HEK293 (cell line): ENCODE measurements around the gene FHIT.

ENCODE experiments used
- CTCF ChIA-PET: fragments of 350-600 bp; formaldehyde crosslinking; extraction: SDS; loops from one replicate; lab custom pipeline; 2021; ENCODE audit warnings: antibody characterized with exemption; lab: Yijun Ruan, JAX
- POLR2A ChIA-PET: fragments of 300-600 bp; formaldehyde crosslinking; extraction: SDS; loops from one replicate; lab custom pipeline; 2020; ENCODE audit warnings: antibody characterized with exemption, inconsistent platforms; lab: Yijun Ruan, JAX
- H3K27ac ChIP-seq: fragments of 200-500 bp; sonication (Bioruptor generic); 2 replicates; pipeline ENCODE4 v1.5.1; 2014; ENCODE audit warnings: low read depth, low read length, control low read depth, inconsistent platforms; ENCODE audit errors: extremely low read depth
- H3K36me3 ChIP-seq, 2 experiments: fragments of 200-500 bp in 1 of 2; sonication (Bioruptor generic) in 1 of 2; 1 replicate in 1 of 2; 2 replicates in 1 of 2; pipeline ENCODE4 v1.5.1; 2014 to 2017; ENCODE audit warnings: inconsistent platforms in 2 of 2, low read length in 2 of 2; ENCODE audit not compliant: control insufficient read depth in 2 of 2, insufficient read depth in 1 of 2
- H3K4me1 ChIP-seq: fragments of 200-500 bp; sonication (Bioruptor generic); 2 replicates; pipeline ENCODE4 v1.5.1; 2014; ENCODE audit warnings: mild to moderate bottlenecking, low read length, inconsistent platforms; ENCODE audit not compliant: control insufficient read depth, insufficient read depth
- H3K4me3 ChIP-seq: 2 replicates; pipeline ENCODE4 v1.5.1; 2011; ENCODE audit warnings: low read depth, mild to moderate bottlenecking, control low read depth, low read length, moderate library complexity
- H3K9me3 ChIP-seq: fragments of 200-500 bp; sonication (Bioruptor generic); 2 replicates; pipeline ENCODE4 v1.5.1; 2014; ENCODE audit warnings: low read depth, low read length, inconsistent platforms; ENCODE audit not compliant: control insufficient read depth, insufficient read depth
- GFI1B ChIP-seq: fragments of 450-650 bp; formaldehyde crosslinking; IDR thresholded peaks from 2 replicates; pipeline ENCODE4 v1.5.1; 2016; ENCODE audit warnings: missing biosample characterization, missing genetic modification characterization
- KLF1 ChIP-seq: fragments of 450-650 bp; formaldehyde crosslinking; IDR thresholded peaks from 2 replicates; pipeline ENCODE4 v1.5.1; 2016; ENCODE audit warnings: missing biosample characterization, missing genetic modification characterization
- ZBTB20 ChIP-seq: fragments of 450-650 bp; formaldehyde crosslinking; IDR thresholded peaks from 2 replicates; pipeline ENCODE4 v1.5.1; 2016; ENCODE audit warnings: missing biosample characterization, missing genetic modification characterization
- ZBTB49 ChIP-seq: fragments of 450-650 bp; formaldehyde crosslinking; IDR thresholded peaks from 2 replicates; pipeline ENCODE4 v1.5.1; 2016; ENCODE audit warnings: missing biosample characterization, missing genetic modification characterization, low read depth
- ZBTB6 ChIP-seq: fragments of 450-650 bp; formaldehyde crosslinking; IDR thresholded peaks from 2 replicates; pipeline ENCODE4 v1.5.1; 2017; ENCODE audit warnings: missing biosample characterization, missing genetic modification characterization
- ZFP37 ChIP-seq: fragments of 450-650 bp; formaldehyde crosslinking; IDR thresholded peaks from 2 replicates; pipeline ENCODE4 v1.5.1; 2016; ENCODE audit warnings: missing biosample characterization, missing genetic modification characterization
- ZNF10 ChIP-seq: fragments of 450-650 bp; formaldehyde crosslinking; IDR thresholded peaks from 2 replicates; pipeline ENCODE4 v1.5.1; 2017; ENCODE audit warnings: missing biosample characterization, missing genetic modification characterization
- ZNF112 ChIP-seq: fragments of 450-650 bp; formaldehyde crosslinking; IDR thresholded peaks from 2 replicates; pipeline ENCODE4 v1.5.0; 2017; ENCODE audit warnings: missing biosample characterization, missing genetic modification characterization
- ZNF146 ChIP-seq: fragments of 450-650 bp; formaldehyde crosslinking; IDR thresholded peaks from 2 replicates; pipeline ENCODE4 v1.5.1; 2016; ENCODE audit warnings: missing biosample characterization, missing genetic modification characterization
- ZNF19 ChIP-seq: fragments of 450-650 bp; formaldehyde crosslinking; IDR thresholded peaks from 2 replicates; pipeline ENCODE4; 2016; ENCODE audit warnings: missing biosample characterization, missing genetic modification characterization, low read depth
- ZNF202 ChIP-seq: fragments of 450-650 bp; formaldehyde crosslinking; IDR thresholded peaks from 2 replicates; pipeline ENCODE4 v1.5.1; 2016; ENCODE audit warnings: missing biosample characterization, missing genetic modification characterization, borderline replicate concordance
- ZNF274 ChIP-seq, 2 experiments: fragments of 200-500 bp in 1 of 2; fragments of 450-650 bp in 1 of 2; sonication (Bioruptor generic) in 1 of 2; formaldehyde crosslinking in 1 of 2; IDR thresholded peaks; 2 replicates each; pipeline versions ENCODE4 v1.5.1 to v1.6.1; 2014 to 2016; ENCODE audit warnings: borderline replicate concordance in 1 of 2, inconsistent platforms in 1 of 2, low read length in 1 of 2, missing biosample characterization in 1 of 2, missing genetic modification characterization in 1 of 2
- ZNF433 ChIP-seq: fragments of 450-650 bp; formaldehyde crosslinking; IDR thresholded peaks from 2 replicates; pipeline ENCODE4 v1.5.1; 2016; ENCODE audit warnings: missing biosample characterization, missing genetic modification characterization, low read depth
- ZNF473 ChIP-seq: fragments of 450-650 bp; formaldehyde crosslinking; IDR thresholded peaks from 2 replicates; pipeline ENCODE4 v1.5.1; 2017; ENCODE audit warnings: missing biosample characterization, missing genetic modification characterization
- ZNF48 ChIP-seq: fragments of 450-650 bp; formaldehyde crosslinking; IDR thresholded peaks from 2 replicates; pipeline ENCODE4 v1.5.1; 2016; ENCODE audit warnings: missing biosample characterization, missing genetic modification characterization
- ZNF529 ChIP-seq: fragments of 450-650 bp; formaldehyde crosslinking; IDR thresholded peaks from 2 replicates; pipeline ENCODE4 v1.5.1; 2017; ENCODE audit warnings: missing genetic modification characterization, missing biosample characterization; ENCODE audit not compliant: insufficient replicate concordance
- ZNF596 ChIP-seq: fragments of 450-650 bp; IDR thresholded peaks from 2 replicates; pipeline ENCODE4 v1.5.0; 2018; ENCODE audit warnings: missing biosample characterization, mild to moderate bottlenecking, missing genetic modification characterization, moderate library complexity
- ZNF600 ChIP-seq: fragments of 450-650 bp; formaldehyde crosslinking; IDR thresholded peaks from 2 replicates; pipeline ENCODE4 v1.5.1; 2016; ENCODE audit warnings: missing biosample characterization, missing genetic modification characterization
- ZNF610 ChIP-seq: fragments of 450-650 bp; formaldehyde crosslinking; IDR thresholded peaks from 2 replicates; pipeline ENCODE4 v1.5.1; 2016; ENCODE audit warnings: missing biosample characterization, missing genetic modification characterization, borderline replicate concordance
- ZNF623 ChIP-seq: fragments of 450-650 bp; formaldehyde crosslinking; IDR thresholded peaks from 2 replicates; pipeline ENCODE4 v1.5.1; 2016; ENCODE audit warnings: missing biosample characterization, missing genetic modification characterization
- ZNF768 ChIP-seq: fragments of 450-650 bp; formaldehyde crosslinking; IDR thresholded peaks from 2 replicates; pipeline ENCODE4 v1.5.1; 2018; ENCODE audit warnings: missing biosample characterization, mild to moderate bottlenecking, missing genetic modification characterization
- TF ChIP-seq, protein P1 (sequence below): fragments of 450-650 bp; formaldehyde crosslinking; IDR thresholded peaks from 2 replicates; pipeline ENCODE4 v1.5.1; 2016; ENCODE audit warnings: missing biosample characterization, missing genetic modification characterization
- TF ChIP-seq, protein P2 (sequence below): fragments of 450-650 bp; formaldehyde crosslinking; IDR thresholded peaks from 2 replicates; pipeline ENCODE4 v1.5.1; 2016; ENCODE audit warnings: missing biosample characterization, missing genetic modification characterization
- TF ChIP-seq, protein P3 (sequence below): fragments of 450-650 bp; formaldehyde crosslinking; IDR thresholded peaks from 2 replicates; pipeline ENCODE4 v1.5.1; 2016; ENCODE audit warnings: missing biosample characterization, missing genetic modification characterization

The FHIT gene

DNA sequence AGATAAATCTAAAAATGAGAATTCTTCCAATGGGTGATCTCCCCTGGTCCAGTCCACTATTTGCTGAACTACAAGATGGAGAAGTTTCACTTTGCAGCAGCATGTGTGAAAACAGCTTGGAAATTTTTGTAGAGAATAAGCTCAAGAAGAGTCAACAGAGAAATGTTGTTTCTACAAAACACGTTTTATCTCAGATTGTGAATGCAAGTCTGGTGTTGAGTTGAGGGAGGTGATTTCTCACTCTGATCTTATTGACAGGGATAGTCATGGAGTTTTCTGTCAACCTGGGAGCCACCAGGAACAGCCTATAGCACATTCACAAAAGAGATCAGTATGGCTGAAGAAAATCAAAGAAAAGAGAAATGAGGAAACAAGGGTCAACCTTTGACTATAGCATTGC is 1220.3 kb downstream of the FHIT start (continued):
- TF ChIP-seq ZNF529: no peak
- no peak for TF ChIP-seq GFI1B (tag by site-specific recombination)
- TF ChIP-seq ZNF768 (tag by site-specific recombination): no peak
- TF ChIP-seq ZNF10 (tag by site-specific recombination): no peak
- TF ChIP-seq, protein P1, sequence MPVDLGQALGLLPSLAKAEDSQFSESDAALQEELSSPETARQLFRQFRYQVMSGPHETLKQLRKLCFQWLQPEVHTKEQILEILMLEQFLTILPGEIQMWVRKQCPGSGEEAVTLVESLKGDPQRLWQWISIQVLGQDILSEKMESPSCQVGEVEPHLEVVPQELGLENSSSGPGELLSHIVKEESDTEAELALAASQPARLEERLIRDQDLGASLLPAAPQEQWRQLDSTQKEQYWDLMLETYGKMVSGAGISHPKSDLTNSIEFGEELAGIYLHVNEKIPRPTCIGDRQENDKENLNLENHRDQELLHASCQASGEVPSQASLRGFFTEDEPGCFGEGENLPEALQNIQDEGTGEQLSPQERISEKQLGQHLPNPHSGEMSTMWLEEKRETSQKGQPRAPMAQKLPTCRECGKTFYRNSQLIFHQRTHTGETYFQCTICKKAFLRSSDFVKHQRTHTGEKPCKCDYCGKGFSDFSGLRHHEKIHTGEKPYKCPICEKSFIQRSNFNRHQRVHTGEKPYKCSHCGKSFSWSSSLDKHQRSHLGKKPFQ (tag by site-specific recombination): no peak

- ChIA-PET POLR2A (no interaction called here), CTCF (no interaction called here)
- no peak overlapping the region for H3K4me3 ChIP-seq
- no peaks in the 10 kb centered on the region for H3K9me3 ChIP-seq
- no peaks in the 10 kb centered on the region for H3K36me3 ChIP-seq
- H3K27ac ChIP-seq: no peak overlapping the region
- TF ChIP-seq KLF1 (no peak), ZNF623 (tag by site-specific recombination) (no peak), ZBTB20 (tag by site-specific recombination) (no peak), ZNF274 (IDR thresholded peaks at IDR 0.05; ENCODE audit: low read length) (no peak), ZNF274 (tag by site-specific recombination; IDR thresholded peaks at IDR 0.05; ENCODE audit: borderline replicate concordance) (no peak), ZNF600 (tag by site-specific recombination) (no peak), ZNF146 (tag by site-specific recombination) (no peak), ZNF596 (no peak)
- TF ChIP-seq, protein P2, sequence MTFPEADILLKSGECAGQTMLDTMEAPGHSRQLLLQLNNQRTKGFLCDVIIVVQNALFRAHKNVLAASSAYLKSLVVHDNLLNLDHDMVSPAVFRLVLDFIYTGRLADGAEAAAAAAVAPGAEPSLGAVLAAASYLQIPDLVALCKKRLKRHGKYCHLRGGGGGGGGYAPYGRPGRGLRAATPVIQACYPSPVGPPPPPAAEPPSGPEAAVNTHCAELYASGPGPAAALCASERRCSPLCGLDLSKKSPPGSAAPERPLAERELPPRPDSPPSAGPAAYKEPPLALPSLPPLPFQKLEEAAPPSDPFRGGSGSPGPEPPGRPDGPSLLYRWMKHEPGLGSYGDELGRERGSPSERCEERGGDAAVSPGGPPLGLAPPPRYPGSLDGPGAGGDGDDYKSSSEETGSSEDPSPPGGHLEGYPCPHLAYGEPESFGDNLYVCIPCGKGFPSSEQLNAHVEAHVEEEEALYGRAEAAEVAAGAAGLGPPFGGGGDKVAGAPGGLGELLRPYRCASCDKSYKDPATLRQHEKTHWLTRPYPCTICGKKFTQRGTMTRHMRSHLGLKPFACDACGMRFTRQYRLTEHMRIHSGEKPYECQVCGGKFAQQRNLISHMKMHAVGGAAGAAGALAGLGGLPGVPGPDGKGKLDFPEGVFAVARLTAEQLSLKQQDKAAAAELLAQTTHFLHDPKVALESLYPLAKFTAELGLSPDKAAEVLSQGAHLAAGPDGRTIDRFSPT (tag by site-specific recombination): no peak
- no peaks in the 10 kb centered on the region for H3K4me1 ChIP-seq
These were observed 1223.0 kb downstream of the FHIT start for GRCh38 chr3:60028233-60028632.

- H3K36me3 ChIP-seq: no peaks in the 10 kb centered on the region
- CTCF ChIA-PET: interaction anchor here (0.6 kb wide), 1 partner anchor 1467 kb away, joined by 7 read pairs; no protein-coding TSS in a partner anchor
- POLR2A ChIA-PET: no interaction called here
- no peaks in the 10 kb centered on the region for H3K9me3 ChIP-seq
- H3K4me3 ChIP-seq: no peak overlapping the region
- H3K4me1 ChIP-seq: no peaks in the 10 kb centered on the region
- H3K27ac ChIP-seq: no peak overlapping the region
- TF ChIP-seq ZNF19 (no peak), ZNF202 (tag by site-specific recombination) (no peak), ZFP37 (no peak), ZNF473 (tag by site-specific recombination) (no peak), ZBTB20 (tag by site-specific recombination) (no peak), ZNF48 (tag by site-specific recombination) (no peak), ZNF112 (tag by site-specific recombination) (no peak), ZNF433 (tag by site-specific recombination) (no peak), ZNF610 (tag by site-specific recombination) (no peak), ZBTB49 (no peak), ZBTB6 (no peak)
- TF ChIP-seq, protein P3, sequence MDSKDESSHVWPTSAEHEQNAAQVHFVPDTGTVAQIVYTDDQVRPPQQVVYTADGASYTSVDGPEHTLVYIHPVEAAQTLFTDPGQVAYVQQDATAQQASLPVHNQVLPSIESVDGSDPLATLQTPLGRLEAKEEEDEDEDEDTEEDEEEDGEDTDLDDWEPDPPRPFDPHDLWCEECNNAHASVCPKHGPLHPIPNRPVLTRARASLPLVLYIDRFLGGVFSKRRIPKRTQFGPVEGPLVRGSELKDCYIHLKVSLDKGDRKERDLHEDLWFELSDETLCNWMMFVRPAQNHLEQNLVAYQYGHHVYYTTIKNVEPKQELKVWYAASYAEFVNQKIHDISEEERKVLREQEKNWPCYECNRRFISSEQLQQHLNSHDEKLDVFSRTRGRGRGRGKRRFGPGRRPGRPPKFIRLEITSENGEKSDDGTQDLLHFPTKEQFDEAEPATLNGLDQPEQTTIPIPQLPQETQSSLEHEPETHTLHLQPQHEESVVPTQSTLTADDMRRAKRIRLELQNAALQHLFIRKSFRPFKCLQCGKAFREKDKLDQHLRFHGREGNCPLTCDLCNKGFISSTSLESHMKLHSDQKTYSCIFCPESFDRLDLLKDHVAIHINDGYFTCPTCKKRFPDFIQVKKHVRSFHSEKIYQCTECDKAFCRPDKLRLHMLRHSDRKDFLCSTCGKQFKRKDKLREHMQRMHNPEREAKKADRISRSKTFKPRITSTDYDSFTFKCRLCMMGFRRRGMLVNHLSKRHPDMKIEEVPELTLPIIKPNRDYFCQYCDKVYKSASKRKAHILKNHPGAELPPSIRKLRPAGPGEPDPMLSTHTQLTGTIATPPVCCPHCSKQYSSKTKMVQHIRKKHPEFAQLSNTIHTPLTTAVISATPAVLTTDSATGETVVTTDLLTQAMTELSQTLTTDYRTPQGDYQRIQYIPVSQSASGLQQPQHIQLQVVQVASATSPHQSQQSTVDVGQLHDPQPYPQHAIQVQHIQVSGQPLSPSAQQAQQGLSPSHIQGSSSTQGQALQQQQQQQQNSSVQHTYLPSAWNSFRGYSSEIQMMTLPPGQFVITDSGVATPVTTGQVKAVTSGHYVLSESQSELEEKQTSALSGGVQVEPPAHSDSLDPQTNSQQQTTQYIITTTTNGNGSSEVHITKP: no peak
These were observed 1223.9 kb downstream of the FHIT start for GRCh38 chr3:60027335-60027734.
